AG04450 (cell line): ENCODE data around the gene EIF5AL1. TPM values are rescaled to one million over a fixed set of nuclear protein-coding genes. Genes with fewer than 3 reads are reported as not detected.
A peak's percentile ranks its signal among the peaks of the same experiment; 100 is the strongest.
"Not testable (repeated sequence)": the region's sequence is repeated elsewhere in the genome, so short reads cannot be mapped to it uniquely, and the experiment has no call there.

ENCODE experiments used
- CTCF ChIA-PET: fragments of 300-600, 350-600 bp; formaldehyde crosslinking; extraction: SDS; loops from one replicate; lab custom pipeline; 2022; ENCODE audit warnings: antibody characterized with exemption, inconsistent platforms; lab: Charles Lee
- POLR2A ChIA-PET: fragments of 350-600 bp; formaldehyde crosslinking; extraction: SDS; loops from one replicate; lab custom pipeline; 2021; ENCODE audit warnings: antibody characterized with exemption, inconsistent platforms; lab: Yijun Ruan, JAX
- DNase-seq: peaks from one replicate; pipeline ENCODE4 v3.0.0-alpha.2; 2011; ENCODE audit warnings: low read depth, low spot score
- H3K27ac ChIP-seq: one replicate; pipeline ENCODE4 v1.5.1; 2012; ENCODE audit warnings: low read depth, low read length, control low read depth
- H3K27me3 ChIP-seq: one replicate; pipeline ENCODE4 v1.6.0; 2012; ENCODE audit warnings: low read length; ENCODE audit not compliant: control insufficient read depth, insufficient read depth
- H3K4me3 ChIP-seq: 2 replicates; pipeline ENCODE4 v1.5.1; 2011; ENCODE audit warnings: mild to moderate bottlenecking, low read depth, low read length, control low read depth
- H3K9me3 ChIP-seq: 2 replicates; pipeline ENCODE4 v1.5.1; 2012; ENCODE audit warnings: low read length; ENCODE audit not compliant: control insufficient read depth, insufficient read depth
- CTCF ChIP-seq: IDR thresholded peaks from 2 replicates; pipeline ENCODE4 v1.5.1; 2011; ENCODE audit warnings: low read depth, low read length, control low read depth, inconsistent platforms
- polyA plus RNA-seq: library from polyadenylated mRNA; depleted of rRNA; stranded (reverse); fragments of >200 nt; gene quantifications from 2 replicates; pipeline ENCODE4 v1.2.3, GENCODE V29; 2011

Gene EIF5AL1
- polyA plus RNA-seq, 1 experiment = 1.1 TPM

- Histone ChIP-seq H3K27me3 (no peaks in the 10 kb centered on the region), H3K27ac (no peak overlapping the region), H3K9me3 (no peaks in the 10 kb centered on the region), H3K4me3 (no peak overlapping the region)
- ChIA-PET POLR2A (no interaction called here), CTCF (no interaction called here)
- DNase-seq = no peak
- TF ChIP-seq CTCF = peak; percentile 39; the same call in 1 of the 2 replicates
Measured at GRCh38 chr10:79502561-79503309, 9.6 kb upstream of the EIF5AL1 start.

- H3K27me3 ChIP-seq, H3K27ac ChIP-seq, POLR2A ChIA-PET, CTCF ChIA-PET, H3K4me3 ChIP-seq, DNase-seq, H3K9me3 ChIP-seq: not testable (repeated sequence)
Measured at GRCh38 chr10:79503787-79504186, 8.5 kb upstream of the EIF5AL1 start.

DNA sequence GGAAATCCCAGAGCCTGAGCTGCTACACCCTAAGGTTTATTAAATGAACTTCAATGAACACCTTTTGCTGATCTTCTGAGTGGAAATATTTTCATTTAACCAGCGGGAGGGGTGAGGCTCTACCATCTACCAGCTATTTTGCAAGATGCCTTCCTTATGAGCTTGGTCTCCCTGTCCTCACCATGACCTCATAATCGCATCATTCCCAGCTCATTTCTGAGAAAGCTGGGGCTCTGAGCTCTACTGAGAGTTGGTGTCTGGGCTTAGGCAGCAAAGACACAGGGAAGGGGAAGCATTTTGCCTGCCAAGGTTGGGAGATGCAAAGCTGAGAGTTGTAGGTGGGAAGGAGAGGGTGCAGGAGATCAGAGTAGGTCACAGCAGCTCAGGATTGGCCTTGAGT, 7.8 kb upstream of the EIF5AL1 start:
- H3K4me3 ChIP-seq, H3K27me3 ChIP-seq, H3K9me3 ChIP-seq, DNase-seq, POLR2A ChIA-PET, CTCF ChIA-PET, H3K27ac ChIP-seq: not testable (repeated sequence)

- H3K9me3 ChIP-seq, CTCF ChIA-PET, H3K4me3 ChIP-seq, H3K27me3 ChIP-seq, H3K27ac ChIP-seq, DNase-seq, POLR2A ChIA-PET: not testable (repeated sequence)
Measured at GRCh38 chr10:79505328-79505727, 7.0 kb upstream of the EIF5AL1 start.

DNA sequence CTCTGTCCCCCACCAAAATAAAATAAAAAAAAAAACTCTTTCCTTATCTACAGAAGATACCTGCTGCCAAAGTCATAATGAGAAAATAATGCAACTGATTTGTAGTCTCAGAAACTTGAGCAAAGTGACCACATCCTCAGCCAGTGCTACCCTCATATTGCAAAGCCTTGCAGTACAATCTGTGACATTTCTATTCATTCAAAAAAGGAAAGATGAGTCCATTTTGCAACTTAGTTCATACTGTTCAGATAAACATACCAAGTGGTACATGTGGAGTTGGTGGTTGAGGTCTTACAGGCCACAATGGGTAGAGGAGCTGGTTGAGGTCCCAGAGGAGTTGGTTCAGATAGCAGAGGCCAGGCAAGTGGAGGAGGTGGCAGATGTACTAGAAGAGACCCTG, 6.5 kb upstream of the EIF5AL1 start:
- POLR2A ChIA-PET = interaction anchor here (0.7 kb wide), 1 partner anchor 445 kb away, joined by 8 read pairs; no protein-coding TSS in a partner anchor
- DNase-seq = no peak
- no peak for TF ChIP-seq CTCF
- H3K27me3 ChIP-seq = no peaks in the 10 kb centered on the region
- CTCF ChIA-PET = no interaction called here
- H3K27ac ChIP-seq = no peak overlapping the region
- no peak overlapping the region for H3K4me3 ChIP-seq
- H3K9me3 ChIP-seq = no peaks in the 10 kb centered on the region

GRCh38 chr10:79507440-79508167, 4.7 kb upstream of the EIF5AL1 start:
- H3K27ac ChIP-seq = no peak overlapping the region
- ChIA-PET CTCF (interaction anchor here (1.0 kb wide), 1 partner anchor 20 kb away, joined by 3 read pairs; no protein-coding TSS in a partner anchor), POLR2A (no interaction called here)
- no peak for TF ChIP-seq CTCF
- no peaks in the 10 kb centered on the region for H3K9me3 ChIP-seq
- DNase-seq = no peak
- H3K27me3 ChIP-seq = no peaks in the 10 kb centered on the region
- no peak overlapping the region for H3K4me3 ChIP-seq

DNA sequence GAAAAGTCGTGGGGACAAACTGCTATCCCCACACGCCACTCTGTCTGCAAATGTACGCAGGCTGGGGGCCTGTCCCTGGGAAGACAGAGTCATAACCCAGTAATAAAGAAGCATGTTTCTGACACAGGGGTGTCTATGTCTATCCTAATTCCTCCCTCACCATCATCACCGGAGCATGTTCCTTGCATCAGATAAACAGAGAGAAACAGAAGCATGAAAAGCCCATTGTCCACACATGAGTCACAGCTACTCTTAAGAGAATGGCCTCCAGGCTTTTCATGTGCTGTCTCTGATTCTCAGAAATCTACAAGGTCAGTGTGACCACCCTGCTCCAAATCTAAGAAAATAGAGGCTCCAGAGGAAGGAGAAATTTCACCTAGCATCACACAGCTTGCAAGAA, 4.1 kb upstream of the EIF5AL1 start:
- H3K27me3 ChIP-seq, H3K9me3 ChIP-seq, H3K4me3 ChIP-seq, DNase-seq, H3K27ac ChIP-seq, POLR2A ChIA-PET: not testable (repeated sequence)
- CTCF ChIA-PET = interaction anchor here (0.7 to 1.0 kb wide), 2 partner anchors 21 to 134 kb away, joined by 3 to 4 read pairs; no protein-coding TSS in a partner anchor

DNA sequence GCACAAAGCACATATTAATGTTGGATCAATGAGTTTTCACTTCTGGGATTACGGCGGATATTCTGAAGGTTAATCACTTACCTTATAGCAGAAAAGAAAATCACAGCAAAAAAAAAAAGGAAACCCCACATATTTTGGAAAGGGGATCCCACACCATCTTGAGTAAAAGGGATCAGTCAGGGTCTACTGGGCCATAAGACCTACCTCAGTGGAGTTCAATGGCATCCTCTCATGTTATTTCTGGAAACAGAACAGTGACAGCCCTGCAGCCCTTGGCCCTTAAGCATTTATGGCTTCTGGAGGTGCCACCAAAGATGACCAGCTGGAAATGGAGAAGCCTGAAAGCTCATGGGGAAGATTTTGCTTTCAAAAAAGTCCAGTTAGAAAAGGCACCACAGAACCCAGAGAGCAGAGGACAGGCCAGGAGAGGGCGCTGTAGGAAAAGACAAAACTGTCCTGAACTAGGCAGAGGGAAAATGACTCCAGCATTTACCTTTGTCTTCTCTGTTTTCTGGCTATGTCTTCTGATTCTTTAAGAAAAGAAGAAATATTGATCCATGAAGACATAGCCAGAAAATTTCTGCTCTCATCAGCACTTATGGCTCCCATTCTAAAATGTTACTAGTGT, 2.9 kb upstream of the EIF5AL1 start:
- H3K9me3 ChIP-seq, DNase-seq, H3K27me3 ChIP-seq, POLR2A ChIA-PET, H3K27ac ChIP-seq, CTCF ChIA-PET, H3K4me3 ChIP-seq: not testable (repeated sequence)

- H3K4me3 ChIP-seq, H3K9me3 ChIP-seq, H3K27me3 ChIP-seq, DNase-seq, CTCF ChIA-PET, H3K27ac ChIP-seq, POLR2A ChIA-PET: not testable (repeated sequence)
Measured at GRCh38 chr10:79509934-79510508, 2.3 kb upstream of the EIF5AL1 start.
